ENCODE measurements around the gene ZNF70.

- TF ChIP-seq CTCF (IDR thresholded peaks at IDR 0.05), result no peak
- no peak for TF ChIP-seq POLR2AphosphoS5 (IDR thresholded peaks at IDR 0.05)
- TF ChIP-seq POLR2A (IDR thresholded peaks at IDR 0.05), result no peak
- TF ChIP-seq EP300 (IDR thresholded peaks at IDR 0.05), result no peak
Measured at GRCh38 chr22:23704062-23704461, 46.9 kb downstream of the ZNF70 start.

Measured in gastroesophageal sphincter (tissue), 3 donors.